Measurements from ENCODE around the gene CCDC80. TPM values are rescaled to one million over a fixed set of nuclear protein-coding genes. Genes with fewer than 3 reads are reported as not detected.

CCDC80 gene
- total RNA-seq, 6 donors from 2014 or later: 2.1 to 354 (median 20.7) TPM

DNA sequence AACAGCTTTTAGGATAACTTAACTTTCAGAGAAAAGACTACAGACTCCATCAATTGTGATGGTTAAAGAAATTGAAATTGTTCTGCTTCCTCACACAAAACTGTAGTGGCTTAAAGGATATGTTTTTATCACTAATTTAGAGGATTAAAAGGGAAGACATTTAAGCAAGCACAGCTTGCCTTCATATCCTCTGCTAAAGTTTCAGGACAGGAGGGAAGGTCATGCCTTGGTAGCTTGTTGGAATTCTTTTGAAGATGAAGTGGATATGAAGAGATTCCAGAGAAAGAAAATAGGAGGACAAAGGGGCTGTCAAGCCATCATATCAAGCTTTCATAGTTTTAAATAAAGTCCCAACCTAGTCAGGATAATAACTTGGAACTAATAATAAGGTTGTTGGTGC, 33.1 kb downstream of the CCDC80 start:
- no peaks in the 10 kb centered on the region for H3K9me3 ChIP-seq
- ATAC-seq (ENCODE audit: low FRiP score in 2 of 2) (no peak), DNase-seq (no peak)
- H3K4me3 ChIP-seq: no peak overlapping the region
- no peaks in the 10 kb centered on the region for H3K36me3 ChIP-seq
- H3K4me1 ChIP-seq: peaks cover 0 to 10% (median 3%) of the 10 kb centered on the region in 4 donors
- TF ChIP-seq CTCF (IDR thresholded peaks at IDR 0.05) (no peak), POLR2AphosphoS5 (IDR thresholded peaks at IDR 0.05) (no peak), POLR2A (IDR thresholded peaks at IDR 0.05) (no peak), EP300 (IDR thresholded peaks at IDR 0.05) (no peak)
- no peak overlapping the region for H3K27ac ChIP-seq
- H3K27me3 ChIP-seq: no peaks in the 10 kb centered on the region

- H3K36me3 ChIP-seq: no peaks in the 10 kb centered on the region
- no peaks in the 10 kb centered on the region for H3K9me3 ChIP-seq
- H3K27me3 ChIP-seq: no peaks in the 10 kb centered on the region
- 90 to 99% methylated on average over 2 of the region's 2 CpGs for WGBS, 2 donors
- no peak for TF ChIP-seq EP300 (IDR thresholded peaks at IDR 0.05)
- no peak for TF ChIP-seq POLR2AphosphoS5 (IDR thresholded peaks at IDR 0.05)
- no peak for TF ChIP-seq CTCF (IDR thresholded peaks at IDR 0.05)
- TF ChIP-seq POLR2A (IDR thresholded peaks at IDR 0.05): no peak
- ATAC-seq (ENCODE audit: low FRiP score in 2 of 2) (no peak), DNase-seq (no peak)
- H3K4me1 ChIP-seq: peaks cover 0 to 10% (median 1%) of the 10 kb centered on the region in 4 donors
- no peak overlapping the region for H3K27ac ChIP-seq
- H3K4me3 ChIP-seq: no peak overlapping the region
Observed at GRCh38 chr3:112606098-112606497, 34.8 kb downstream of the CCDC80 start.

GRCh38 chr3:112605285-112605684, 35.7 kb downstream of the CCDC80 start:
- ATAC-seq (ENCODE audit: low FRiP score in 2 of 2): peak in 1 of 2 donors; percentile 57

GRCh38 chr3:112604536-112604935, 36.4 kb downstream of the CCDC80 start:
- no peak overlapping the region for H3K27ac ChIP-seq
- peaks cover 0 to 10% (median 1%) of the 10 kb centered on the region in 4 donors for H3K4me1 ChIP-seq
- no peaks in the 10 kb centered on the region for H3K27me3 ChIP-seq
- DNase-seq (no peak), ATAC-seq (ENCODE audit: low FRiP score in 2 of 2) (no peak)
- WGBS, 2 donors: 31 to 35% methylated on average over 4 of the region's 4 CpGs
- TF ChIP-seq POLR2AphosphoS5 (IDR thresholded peaks at IDR 0.05) (no peak), CTCF (IDR thresholded peaks at IDR 0.05) (no peak), EP300 (IDR thresholded peaks at IDR 0.05) (no peak), POLR2A (IDR thresholded peaks at IDR 0.05) (no peak)
- H3K4me3 ChIP-seq: no peak overlapping the region
- H3K36me3 ChIP-seq: no peaks in the 10 kb centered on the region
- no peaks in the 10 kb centered on the region for H3K9me3 ChIP-seq

More at GRCh38 chr3:112605285-112605684, 35.7 kb downstream of the CCDC80 start:
- Histone ChIP-seq H3K27ac (no peak overlapping the region), H3K4me3 (no peak overlapping the region), H3K4me1 (peaks cover 0 to 10% (median 1%) of the 10 kb centered on the region in 4 donors), H3K9me3 (no peaks in the 10 kb centered on the region), H3K36me3 (no peaks in the 10 kb centered on the region), H3K27me3 (no peaks in the 10 kb centered on the region)
- no peak for DNase-seq
- WGBS, 2 donors: 73 to 84% methylated on average over 9 of the region's 9 CpGs
- no peak for TF ChIP-seq EP300 (IDR thresholded peaks at IDR 0.05)

- H3K27ac ChIP-seq: no peak overlapping the region
- peaks cover 0 to 9% (median 0%) of the 10 kb centered on the region in 4 donors for H3K36me3 ChIP-seq
- DNase-seq: no peak
- no peak overlapping the region for H3K4me3 ChIP-seq
- no peaks in the 10 kb centered on the region for H3K9me3 ChIP-seq
- ATAC-seq (ENCODE audit: low FRiP score in 2 of 2): no peak
- H3K27me3 ChIP-seq: no peaks in the 10 kb centered on the region
- TF ChIP-seq CTCF (IDR thresholded peaks at IDR 0.05) (no peak), POLR2AphosphoS5 (IDR thresholded peaks at IDR 0.05) (no peak), EP300 (IDR thresholded peaks at IDR 0.05) (no peak), POLR2A (IDR thresholded peaks at IDR 0.05) (no peak)
- peaks cover 0 to 10% (median 1%) of the 10 kb centered on the region in 4 donors for H3K4me1 ChIP-seq
Observed at GRCh38 chr3:112602217-112602838, 38.6 kb downstream of the CCDC80 start.
